Liver (tissue), 9 donors: ENCODE data around the gene STX2. TPM values are rescaled to one million over a fixed set of nuclear protein-coding genes. Genes with fewer than 3 reads are reported as not detected.
"Not testable (repeated sequence)": the region's sequence is repeated elsewhere in the genome, so short reads cannot be mapped to it uniquely, and the experiment has no call there.

ENCODE experiments used
- DNase-seq: peaks from one replicate; pipeline ENCODE4 v3.0.0-alpha.2; 2017; ENCODE audit warnings: low spot score
- H3K27ac ChIP-seq, 2 donors: one replicate each; pipeline ENCODE4 v1.7.0; 2013; ENCODE audit warnings: inconsistent platforms in 2 of 2, low read length in 2 of 2, control low read depth in 1 of 2, low read depth in 1 of 2, mild to moderate bottlenecking in 1 of 2
- H3K27me3 ChIP-seq, 4 donors: one replicate each; pipeline versions ENCODE4 v1.6.1 to v1.7.0; 2013; ENCODE audit warnings: low read length in 3 of 4, inconsistent platforms in 1 of 4, mild to moderate bottlenecking in 1 of 4, moderate library complexity in 1 of 4; ENCODE audit not compliant: control insufficient read depth in 4 of 4, insufficient read depth in 4 of 4
- H3K36me3 ChIP-seq, 4 donors: one replicate each; pipeline versions ENCODE4 v1.6.1 to v1.7.0; 2013; ENCODE audit warnings: low read length in 3 of 4, mild to moderate bottlenecking in 3 of 4, low read depth in 1 of 4, moderate library complexity in 1 of 4; ENCODE audit not compliant: control insufficient read depth in 4 of 4, insufficient read depth in 3 of 4
- H3K4me1 ChIP-seq, 4 donors: one replicate each; pipeline versions ENCODE4 v1.6.1 to v1.7.0; 2013; ENCODE audit warnings: low read length in 3 of 4, mild to moderate bottlenecking in 3 of 4, moderate library complexity in 1 of 4; ENCODE audit not compliant: control insufficient read depth in 4 of 4, insufficient read depth in 4 of 4
- H3K4me3 ChIP-seq, 3 donors: one replicate each; pipeline versions ENCODE4 v1.6.1 to v1.7.0; 2013; ENCODE audit warnings: low read length in 3 of 3, control low read depth in 1 of 3, low read depth in 1 of 3, mild to moderate bottlenecking in 1 of 3
- H3K9ac ChIP-seq, 2 donors: one replicate each; pipeline ENCODE4 v1.7.0; 2013; ENCODE audit warnings: low read length in 2 of 2, mild to moderate bottlenecking in 2 of 2, moderate library complexity in 2 of 2, control low read depth in 1 of 2, low read depth in 1 of 2
- H3K9me3 ChIP-seq, 4 donors: one replicate each; pipeline versions ENCODE4 v1.6.1 to v1.7.0; 2013; ENCODE audit warnings: low read length in 3 of 4; ENCODE audit not compliant: control insufficient read depth in 4 of 4
- ATF3 ChIP-seq: IDR thresholded peaks from 2 replicates; pipeline ENCODE4 v1.6.1; 2016; ENCODE audit warnings: antibody characterized with exemption
- EGR1 ChIP-seq, 2 donors: IDR thresholded peaks; 2 replicates each; pipeline ENCODE4 v1.6.1; 2016 to 2018; ENCODE audit warnings: antibody characterized with exemption in 2 of 2, low read depth in 2 of 2
- FOXA1 ChIP-seq: IDR thresholded peaks from 2 replicates; pipeline ENCODE4 v1.6.1; 2016; ENCODE audit warnings: antibody characterized with exemption
- FOXA2 ChIP-seq: IDR thresholded peaks from 2 replicates; pipeline ENCODE4 v1.6.1; 2016; ENCODE audit warnings: antibody characterized with exemption
- GABPA ChIP-seq, 2 donors: IDR thresholded peaks in 1 of 2; conservative IDR thresholded peaks in 1 of 2; 2 replicates each; pipeline ENCODE4 v1.6.1; 2016; ENCODE audit warnings: antibody characterized with exemption in 2 of 2, mild to moderate bottlenecking in 1 of 2, moderate library complexity in 1 of 2
- HNF4A ChIP-seq, 2 donors: conservative IDR thresholded peaks; 2 replicates each; pipeline ENCODE4 v1.6.1; 2016; ENCODE audit warnings: antibody characterized with exemption in 2 of 2, mild to moderate bottlenecking in 2 of 2
- JUND ChIP-seq, 2 donors: IDR thresholded peaks; 2 replicates each; pipeline ENCODE4 v1.6.1; 2016; ENCODE audit warnings: antibody characterized with exemption in 2 of 2
- NR2F2 ChIP-seq: IDR thresholded peaks from 2 replicates; pipeline ENCODE4 v1.6.1; 2016; ENCODE audit warnings: antibody characterized with exemption
- RAD21 ChIP-seq, 2 donors: IDR thresholded peaks; 2 replicates each; pipeline ENCODE4 v1.6.1; 2016; ENCODE audit warnings: antibody characterized with exemption in 2 of 2, mild to moderate bottlenecking in 2 of 2
- RXRA ChIP-seq, 2 donors: IDR thresholded peaks; 2 replicates each; pipeline ENCODE4 v1.6.1; 2017 to 2018; ENCODE audit warnings: antibody characterized with exemption in 2 of 2, mild to moderate bottlenecking in 1 of 2
- SP1 ChIP-seq: IDR thresholded peaks from 2 replicates; pipeline ENCODE4 v1.6.1; 2018; ENCODE audit warnings: antibody characterized with exemption, mild to moderate bottlenecking
- YY1 ChIP-seq: IDR thresholded peaks from 2 replicates; pipeline ENCODE4 v1.6.1; 2016; ENCODE audit warnings: antibody characterized with exemption, mild to moderate bottlenecking
- ZBTB33 ChIP-seq: IDR thresholded peaks from 2 replicates; pipeline ENCODE4 v1.6.1; 2016; ENCODE audit warnings: antibody characterized with exemption
- WGBS: extraction: QIAGEN DNeasy Blood & Tissue Kit; methylation state at CpG from one replicate; pipeline ENCODE4 v1.1.7; 2013; 5-methylcytosine and 5-hydroxymethylcytosine counted together
- polyA plus RNA-seq, 2 donors: library from polyadenylated mRNA; stranded (reverse) in 1 of 2; unstranded in 1 of 2; fragments of 200-250 nt in 1 of 2; fragments of >200 nt in 1 of 2; fragmentation: Nextera tagmentation in 1 of 2; extraction: Ambion mirVana in 1 of 2; gene quantifications; one replicate each; pipeline versions ENCODE4 v1.2.1 to v1.2.3, GENCODE V29; 2013 to 2015
- total RNA-seq, 2 donors: library from RNA; depleted of rRNA; stranded (reverse); fragments of >200 nt; gene quantifications; one replicate each; pipeline ENCODE4 v1.2.3, GENCODE V29; 2014
- TF ChIP-seq, protein P1 (sequence below): IDR thresholded peaks from 2 replicates; pipeline ENCODE4 v1.6.1; 2016; ENCODE audit warnings: antibody characterized with exemption
- donor health status: healthy.
- donor health status: healthy.
- donor health status: healthy.
- donor health status: healthy.
- donor health status: healthy.

The STX2 gene
- total and polyA plus RNA-seq, 4 donors: 4.7 to 13.8 (median 8.9) TPM

GRCh38 chr12:130850418-130851021 is 11.5 kb upstream of the STX2 start:
- no peaks in the 10 kb centered on the region for H3K36me3 ChIP-seq
- H3K27me3 ChIP-seq: no peaks in the 10 kb centered on the region
- H3K27ac ChIP-seq: no peak overlapping the region
- no peak overlapping the region for H3K4me3 ChIP-seq
- WGBS: 77% methylated on average over 12 of the region's 12 CpGs
- DNase-seq: no peak
- H3K9ac ChIP-seq: no peak overlapping the region
- no peaks in the 10 kb centered on the region for H3K9me3 ChIP-seq
- no peak for TF ChIP-seq JUND (IDR thresholded peaks at IDR 0.05)
- TF ChIP-seq GABPA (IDR thresholded peaks at IDR 0.05 in 1 of 2, conservative IDR thresholded peaks at IDR 0.05 in 1 of 2): no peak
- TF ChIP-seq RAD21 (IDR thresholded peaks at IDR 0.05): no peak
- TF ChIP-seq, protein P1, sequence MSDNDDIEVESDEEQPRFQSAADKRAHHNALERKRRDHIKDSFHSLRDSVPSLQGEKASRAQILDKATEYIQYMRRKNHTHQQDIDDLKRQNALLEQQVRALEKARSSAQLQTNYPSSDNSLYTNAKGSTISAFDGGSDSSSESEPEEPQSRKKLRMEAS: no peak
- no peak for TF ChIP-seq FOXA2
- TF ChIP-seq HNF4A (conservative IDR thresholded peaks at IDR 0.05): no peak
- no peak for TF ChIP-seq EGR1 (IDR thresholded peaks at IDR 0.05; ENCODE audit: low read depth in 2 of 2)
- no peak for TF ChIP-seq FOXA1
- no peak for TF ChIP-seq ZBTB33
- TF ChIP-seq YY1: no peak
- no peaks in the 10 kb centered on the region for H3K4me1 ChIP-seq

DNA sequence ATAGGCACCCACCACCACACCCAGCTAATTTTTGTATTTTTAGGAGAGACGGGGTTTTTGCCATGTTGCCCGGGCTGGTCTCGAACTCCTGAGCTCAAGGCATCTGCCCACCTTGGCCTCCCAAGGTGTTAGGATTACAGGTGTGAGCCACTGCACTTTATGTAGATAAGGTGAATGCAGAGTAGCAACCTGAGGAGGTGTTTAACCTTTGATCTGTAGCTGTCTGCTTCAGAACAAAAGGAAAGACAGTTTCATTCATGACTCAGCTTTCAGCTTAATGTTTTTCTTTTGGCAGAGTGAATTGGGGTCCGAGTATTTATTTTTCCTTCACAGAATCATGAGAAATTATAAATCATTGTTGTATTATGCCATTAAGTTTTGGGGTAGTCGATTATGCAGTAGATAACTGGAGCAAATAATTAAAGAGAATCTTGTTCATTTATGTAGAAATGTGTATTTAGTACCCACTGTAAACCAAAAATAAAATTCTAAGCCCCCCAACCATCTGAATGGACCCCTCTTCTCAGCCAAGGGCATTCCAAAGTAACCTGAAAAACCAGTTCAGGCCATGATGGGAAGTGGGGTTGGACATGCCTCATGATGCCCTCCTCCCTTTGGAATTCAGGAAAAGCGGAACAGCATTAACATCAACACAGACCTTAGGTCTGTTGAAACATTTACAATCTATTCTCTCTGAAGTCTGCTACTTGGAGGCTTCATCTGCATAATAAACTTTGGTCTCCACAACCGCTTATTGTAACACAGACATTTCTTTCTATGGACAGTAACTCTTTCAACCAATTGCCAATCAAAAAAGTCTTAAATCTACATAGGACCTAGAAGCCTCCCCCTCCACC is 10.7 kb upstream of the STX2 start:
- DNase-seq: no peak
- Histone ChIP-seq H3K4me3 (no peak overlapping the region), H3K27me3 (no peaks in the 10 kb centered on the region), H3K4me1 (no peaks in the 10 kb centered on the region), H3K36me3 (no peaks in the 10 kb centered on the region), H3K9me3 (no peaks in the 10 kb centered on the region), H3K9ac (no peak overlapping the region), H3K27ac (no peak overlapping the region)
- TF ChIP-seq YY1 (no peak), ATF3 (no peak), RXRA (IDR thresholded peaks at IDR 0.05) (no peak), SP1 (peak; percentile 18), NR2F2 (no peak), FOXA1 (no peak)
- TF ChIP-seq, protein P1: no peak
- 73% methylated on average over 7 of the region's 7 CpGs for WGBS

- not testable (repeated sequence) for H3K27me3 ChIP-seq, H3K9me3 ChIP-seq, DNase-seq, H3K4me3 ChIP-seq, H3K27ac ChIP-seq, H3K9ac ChIP-seq, H3K36me3 ChIP-seq, H3K4me1 ChIP-seq
- WGBS: 93% methylated on average over 1 of the region's 1 CpG
These were observed 9.8 kb upstream of the STX2 start for GRCh38 chr12:130848785-130849305.

DNA sequence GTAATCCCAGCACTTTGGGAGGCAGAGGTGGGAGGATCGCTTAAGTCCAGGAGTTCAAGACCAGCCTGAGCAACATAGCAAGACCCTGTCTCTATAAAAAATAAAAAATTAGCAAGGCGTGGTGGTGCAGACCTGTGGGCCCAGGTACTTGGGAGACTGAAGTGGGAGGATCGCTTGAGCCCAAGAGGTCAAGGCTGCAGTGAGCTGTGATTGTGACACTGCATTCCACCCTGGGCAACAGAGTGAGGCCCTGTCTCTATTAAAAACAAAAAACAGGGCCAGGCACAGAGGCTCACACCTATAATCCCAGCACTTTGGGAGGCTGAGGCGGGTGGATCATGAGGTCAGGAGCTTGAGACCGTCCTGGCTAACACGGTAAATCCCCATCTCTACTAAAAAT is 9.1 kb upstream of the STX2 start:
- not testable (repeated sequence) for DNase-seq, H3K4me3 ChIP-seq, H3K4me1 ChIP-seq, H3K9me3 ChIP-seq, H3K36me3 ChIP-seq, H3K27me3 ChIP-seq, H3K9ac ChIP-seq, H3K27ac ChIP-seq
- 97% methylated on average over 6 of the region's 6 CpGs for WGBS
